22Rv1 (cell line): ENCODE results near the gene PTBP3.
"Not testable (repeated sequence)": the region's sequence is repeated elsewhere in the genome, so short reads cannot be mapped to it uniquely, and the experiment has no call there.

ENCODE experiments used
- H3K27ac ChIP-seq: fragments of 450-650 bp; 2 replicates; pipeline ENCODE4 v1.5.1; 2017
- ZFX ChIP-seq: fragments of 450-650 bp; IDR thresholded peaks from 2 replicates; pipeline ENCODE4 v1.6.1; 2017; ENCODE audit warnings: antibody characterized with exemption, borderline replicate concordance
- TF ChIP-seq, protein P1 (sequence below): fragments of 450-650 bp; IDR thresholded peaks from 2 replicates; pipeline ENCODE4 v1.5.1; 2017; ENCODE audit warnings: mild to moderate bottlenecking

The PTBP3 gene

DNA sequence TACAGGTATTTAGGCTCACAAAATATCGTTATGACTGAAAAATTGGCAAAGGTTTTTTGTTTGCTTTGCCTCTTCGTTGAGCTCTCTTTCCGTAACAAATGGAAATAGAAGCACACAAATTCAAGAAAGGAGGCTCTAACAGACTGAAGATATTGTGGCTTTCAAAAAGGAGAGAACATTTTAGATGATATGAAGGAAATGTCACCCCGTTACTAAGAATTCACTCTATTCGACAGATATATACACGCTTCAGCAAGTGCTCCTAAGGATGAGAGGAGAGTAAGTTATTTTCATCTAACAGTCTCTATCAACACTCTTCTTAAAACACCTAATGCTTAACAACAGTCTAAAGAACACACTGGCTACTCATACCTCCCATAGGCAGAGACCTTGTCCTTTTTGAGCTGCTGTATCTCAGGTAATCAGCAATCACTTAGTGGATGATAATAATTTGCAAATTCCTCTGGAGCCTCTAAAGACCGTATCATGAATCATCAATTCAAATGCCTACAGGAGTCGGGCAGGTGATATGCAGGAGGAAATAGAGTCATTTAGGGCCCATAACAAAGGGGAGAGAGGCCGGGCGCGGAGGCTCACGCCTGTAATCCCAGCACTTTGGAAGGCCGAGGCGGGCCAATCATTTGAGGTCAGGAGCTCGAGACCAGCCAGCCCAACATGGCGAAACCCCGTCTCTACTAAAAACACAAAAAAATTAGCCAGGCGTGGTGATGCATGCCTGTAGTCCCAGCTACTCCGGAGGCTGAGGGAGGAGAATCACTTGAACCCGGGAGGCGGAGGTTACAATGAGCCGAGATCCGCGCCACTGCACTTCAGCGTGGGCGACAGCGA is 45.1 kb upstream of the PTBP3 start:
- peak overlapping the region; percentile 97 for H3K27ac ChIP-seq
- TF ChIP-seq, protein P1, sequence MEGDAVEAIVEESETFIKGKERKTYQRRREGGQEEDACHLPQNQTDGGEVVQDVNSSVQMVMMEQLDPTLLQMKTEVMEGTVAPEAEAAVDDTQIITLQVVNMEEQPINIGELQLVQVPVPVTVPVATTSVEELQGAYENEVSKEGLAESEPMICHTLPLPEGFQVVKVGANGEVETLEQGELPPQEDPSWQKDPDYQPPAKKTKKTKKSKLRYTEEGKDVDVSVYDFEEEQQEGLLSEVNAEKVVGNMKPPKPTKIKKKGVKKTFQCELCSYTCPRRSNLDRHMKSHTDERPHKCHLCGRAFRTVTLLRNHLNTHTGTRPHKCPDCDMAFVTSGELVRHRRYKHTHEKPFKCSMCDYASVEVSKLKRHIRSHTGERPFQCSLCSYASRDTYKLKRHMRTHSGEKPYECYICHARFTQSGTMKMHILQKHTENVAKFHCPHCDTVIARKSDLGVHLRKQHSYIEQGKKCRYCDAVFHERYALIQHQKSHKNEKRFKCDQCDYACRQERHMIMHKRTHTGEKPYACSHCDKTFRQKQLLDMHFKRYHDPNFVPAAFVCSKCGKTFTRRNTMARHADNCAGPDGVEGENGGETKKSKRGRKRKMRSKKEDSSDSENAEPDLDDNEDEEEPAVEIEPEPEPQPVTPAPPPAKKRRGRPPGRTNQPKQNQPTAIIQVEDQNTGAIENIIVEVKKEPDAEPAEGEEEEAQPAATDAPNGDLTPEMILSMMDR = no peak

GRCh38 chr9:112377684-112378327 is 44.4 kb upstream of the PTBP3 start:
- H3K27ac ChIP-seq = no peak overlapping the region
- no peak for TF ChIP-seq ZFX
- TF ChIP-seq, protein P1 = no peak

- H3K27ac ChIP-seq = no peak overlapping the region
- TF ChIP-seq, protein P1 = no peak
- TF ChIP-seq ZFX = no peak
Measured at GRCh38 chr9:112377087-112377486, 43.7 kb upstream of the PTBP3 start.

- no peak overlapping the region for H3K27ac ChIP-seq
- no peak for TF ChIP-seq ZFX
- TF ChIP-seq, protein P1 = no peak
Measured at GRCh38 chr9:112375361-112375760, 41.9 kb upstream of the PTBP3 start.

- H3K27ac ChIP-seq = not testable (repeated sequence)
Measured at GRCh38 chr9:112374232-112374631, 40.8 kb upstream of the PTBP3 start.

DNA sequence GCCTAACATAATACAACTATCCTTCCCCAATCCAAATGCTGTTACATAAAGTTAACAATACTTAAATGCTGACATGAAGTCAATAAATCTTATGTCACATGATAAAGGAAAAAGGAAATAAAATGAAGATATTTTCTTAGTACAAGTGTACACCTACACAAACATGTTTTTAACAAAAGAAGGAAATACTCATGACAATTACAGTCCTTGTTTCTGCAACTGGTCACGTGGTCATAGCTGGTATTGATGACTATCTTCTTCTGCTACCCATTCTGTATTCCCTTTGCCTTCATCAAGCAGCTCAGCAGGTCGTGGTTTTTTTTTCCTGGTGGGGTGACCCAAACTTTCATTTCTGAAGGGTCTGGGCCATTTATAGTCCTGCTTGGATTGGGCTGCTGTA is 40.2 kb upstream of the PTBP3 start:
- H3K27ac ChIP-seq = not testable (repeated sequence)

- H3K27ac ChIP-seq = no peak overlapping the region
- TF ChIP-seq ZFX = no peak
- TF ChIP-seq, protein P1 = no peak
Measured at GRCh38 chr9:112371060-112371459, 37.6 kb upstream of the PTBP3 start.

- no peak for TF ChIP-seq ZFX
- TF ChIP-seq, protein P1 = no peak
- H3K27ac ChIP-seq = no peak overlapping the region
Measured at GRCh38 chr9:112369817-112370216, 36.4 kb upstream of the PTBP3 start.
